HK-2 (cell line): Measurements from ENCODE around the gene ARHGAP20.
"Not testable (repeated sequence)": the region's sequence is repeated elsewhere in the genome, so short reads cannot be mapped to it uniquely, and the experiment has no call there.

Source experiments
- DNase-seq: peaks from one replicate; pipeline ENCODE4 v3.0.0-alpha.2; 2018; ENCODE audit not compliant: unreplicated experiment

ARHGAP20 gene

DNA sequence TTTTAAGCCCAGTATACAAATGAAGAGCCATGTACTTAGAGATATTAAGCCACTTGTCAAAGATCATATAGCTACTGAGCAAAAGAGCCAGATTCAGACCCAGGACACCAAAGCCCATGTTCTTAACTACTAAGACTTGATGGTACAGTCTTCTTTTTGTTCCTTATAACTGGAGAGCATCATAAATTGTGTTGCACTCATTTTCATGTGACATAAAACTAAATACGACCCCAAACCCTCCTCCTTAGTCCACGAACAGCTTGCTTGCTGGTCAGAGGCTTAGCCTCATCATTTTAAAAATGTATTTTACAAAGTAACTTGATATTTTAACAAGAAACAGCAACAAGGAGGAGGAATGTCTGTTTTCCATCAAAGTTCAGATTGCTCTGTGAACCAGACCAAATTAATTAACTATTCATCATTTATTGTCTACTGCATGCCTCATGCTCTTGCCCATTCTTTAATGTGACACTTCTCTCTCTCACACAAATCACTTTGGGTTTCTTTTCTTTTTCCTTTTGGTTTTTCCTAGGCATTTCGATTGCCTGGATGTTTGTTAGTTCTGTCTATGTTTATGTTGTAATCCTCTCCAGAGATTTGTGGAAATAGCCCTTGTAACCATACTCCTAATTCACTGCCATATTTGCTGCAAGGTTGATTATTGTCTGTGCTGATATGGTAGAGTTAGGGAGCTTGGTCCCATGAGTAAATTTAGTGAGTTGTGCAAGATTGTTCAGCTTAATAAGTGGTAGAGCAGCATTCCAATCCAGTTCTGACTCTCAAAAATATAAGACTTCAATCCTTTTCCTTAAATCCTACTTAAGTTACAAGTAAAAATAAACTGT, 8.4 kb upstream of the ARHGAP20 start:
- DNase-seq = no peak

DNA sequence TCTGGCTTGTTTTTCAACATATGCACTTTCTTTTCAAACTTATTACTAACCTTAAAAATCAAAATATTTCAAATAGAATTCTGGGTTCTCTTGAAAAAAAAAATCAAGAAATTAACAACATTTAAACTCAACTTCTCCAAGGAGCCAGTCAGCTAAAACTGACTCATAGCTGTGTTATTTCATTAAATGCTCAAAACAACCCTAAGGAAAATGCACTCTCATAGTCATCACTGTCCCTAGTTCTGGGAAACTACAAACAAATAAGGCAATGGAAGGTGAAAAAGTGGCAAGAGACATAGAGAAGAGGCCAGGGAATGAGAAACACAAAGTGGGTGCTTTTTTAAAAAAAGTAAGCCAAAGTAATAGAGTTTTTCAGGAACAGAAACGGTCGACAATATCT, 4.1 kb upstream of the ARHGAP20 start:
- DNase-seq = no peak

DNA sequence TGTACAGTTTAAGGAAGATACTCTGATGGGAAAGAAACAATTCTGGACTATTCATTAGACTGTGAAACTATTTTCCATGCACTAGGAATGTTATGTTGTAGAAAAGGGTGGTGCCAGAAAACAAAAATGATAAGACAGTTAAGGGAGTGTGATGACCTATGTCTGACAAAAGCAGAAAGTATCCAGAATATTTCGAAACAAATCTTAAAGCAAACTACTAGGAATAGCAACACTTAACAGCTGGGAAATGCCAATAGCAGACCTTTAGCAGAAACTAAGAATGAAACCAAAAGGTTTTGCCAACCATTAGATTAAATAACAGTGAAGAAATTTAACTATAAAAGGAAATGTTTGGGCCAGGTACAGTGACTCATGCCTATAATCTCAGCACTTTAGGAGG, 3.3 kb upstream of the ARHGAP20 start:
- no peak for DNase-seq

DNA sequence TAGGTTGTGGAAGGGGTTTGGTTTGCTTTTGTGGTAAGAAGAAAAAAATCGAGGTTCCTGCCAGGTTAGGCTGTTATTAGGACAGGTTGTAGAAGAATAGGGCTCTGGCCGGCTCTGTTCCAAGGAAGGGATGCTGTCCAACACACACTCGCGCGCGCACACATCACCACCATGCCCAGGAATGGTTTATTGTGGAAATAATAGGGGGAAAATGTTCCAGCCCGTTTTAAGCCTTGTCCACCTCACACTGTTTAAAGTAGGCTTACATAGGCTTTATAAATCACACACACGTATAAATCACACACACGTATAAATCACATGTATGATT, 1.2 kb upstream of the ARHGAP20 start:
- no peak for DNase-seq

DNA sequence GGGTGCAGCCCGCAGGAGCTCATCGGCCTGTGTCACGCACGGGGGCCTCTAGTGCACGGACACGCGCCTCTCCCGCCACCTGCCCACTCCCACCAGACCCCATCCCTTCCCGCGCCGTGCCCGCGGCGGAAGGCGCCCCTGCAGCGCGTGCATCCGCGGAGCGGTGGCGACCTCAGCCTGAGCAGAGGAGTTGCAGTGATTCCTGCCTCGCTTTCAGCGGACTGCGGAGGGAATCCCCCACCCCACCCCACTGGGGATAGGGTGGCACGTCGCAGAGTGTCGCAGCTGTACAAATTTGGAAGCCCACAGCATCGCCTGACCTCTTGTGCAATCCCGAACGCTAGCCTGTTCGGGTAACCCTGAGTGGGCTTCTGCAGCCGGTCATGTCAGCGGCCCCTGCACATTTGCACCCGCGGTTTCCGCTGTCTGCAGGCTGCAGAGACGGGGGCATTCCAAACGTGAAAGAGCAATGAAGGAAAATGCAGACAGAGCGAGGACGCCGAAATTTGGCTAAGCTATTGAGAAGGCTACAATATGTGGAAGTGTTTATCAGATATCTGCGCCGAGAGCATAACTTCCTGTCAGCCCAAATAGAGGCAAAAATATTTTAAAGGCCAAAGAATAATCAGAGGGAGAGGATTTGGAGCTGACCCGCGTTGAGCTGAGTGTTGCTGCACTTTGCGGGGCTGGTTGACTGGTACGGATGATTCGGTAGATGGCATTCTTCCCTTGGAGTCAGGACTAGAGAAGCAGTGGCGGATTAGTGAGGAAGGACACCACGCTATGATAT, 617 bp upstream of the ARHGAP20 start:
- no peak for DNase-seq

DNA sequence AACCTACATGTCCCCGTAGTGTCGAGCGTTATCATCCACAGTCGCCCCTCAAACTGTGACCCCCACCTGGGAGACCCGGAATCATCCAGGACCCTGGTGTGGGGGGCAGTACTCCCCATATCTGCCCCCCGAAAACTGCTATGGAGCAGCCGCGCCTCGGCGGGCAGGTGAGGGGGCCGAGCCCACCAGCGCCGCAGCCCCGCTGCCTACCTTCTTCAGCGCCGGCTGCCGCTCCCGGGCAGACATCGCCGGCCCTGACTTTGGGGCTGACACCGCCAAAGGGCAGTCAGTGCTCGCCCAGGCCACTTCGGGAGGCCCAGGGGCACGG, 825 bp downstream of the ARHGAP20 start:
- DNase-seq = no peak

DNA sequence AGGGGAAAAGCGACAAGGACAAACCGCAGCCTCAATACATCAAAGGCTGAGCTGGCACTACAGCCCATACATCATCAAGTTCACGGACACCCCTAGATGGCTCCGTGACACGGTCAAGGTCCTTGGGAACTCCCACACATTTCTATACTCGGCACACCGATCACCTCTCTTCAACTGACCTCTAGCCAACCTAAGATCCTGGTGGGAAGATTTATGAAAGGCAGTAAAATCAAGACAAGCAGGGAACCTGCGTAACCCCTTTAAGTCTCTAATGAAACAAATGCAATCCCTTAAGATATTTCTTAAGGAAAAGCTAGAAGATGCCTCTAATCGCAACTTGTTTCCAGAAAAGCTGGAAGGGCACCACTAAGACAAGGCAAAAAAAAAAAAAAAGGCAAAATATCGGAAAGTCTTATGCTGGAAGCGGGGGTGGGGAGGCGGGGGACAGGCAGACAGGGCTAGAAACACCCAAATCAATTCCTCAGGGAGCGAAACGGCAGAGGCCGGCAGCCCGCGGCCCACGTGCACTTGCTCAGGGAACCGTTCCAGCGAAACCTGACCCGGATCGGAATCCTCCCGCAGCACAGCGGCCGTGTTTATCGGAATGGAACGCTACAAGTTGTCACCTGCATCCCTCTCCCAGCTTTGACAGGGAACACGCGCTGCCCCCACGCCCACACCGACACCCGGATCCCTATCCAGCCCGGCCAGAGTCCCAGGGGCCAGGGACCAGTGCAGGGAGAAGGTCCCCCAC, 1.4 kb downstream of the ARHGAP20 start:
- DNase-seq = no peak

DNA sequence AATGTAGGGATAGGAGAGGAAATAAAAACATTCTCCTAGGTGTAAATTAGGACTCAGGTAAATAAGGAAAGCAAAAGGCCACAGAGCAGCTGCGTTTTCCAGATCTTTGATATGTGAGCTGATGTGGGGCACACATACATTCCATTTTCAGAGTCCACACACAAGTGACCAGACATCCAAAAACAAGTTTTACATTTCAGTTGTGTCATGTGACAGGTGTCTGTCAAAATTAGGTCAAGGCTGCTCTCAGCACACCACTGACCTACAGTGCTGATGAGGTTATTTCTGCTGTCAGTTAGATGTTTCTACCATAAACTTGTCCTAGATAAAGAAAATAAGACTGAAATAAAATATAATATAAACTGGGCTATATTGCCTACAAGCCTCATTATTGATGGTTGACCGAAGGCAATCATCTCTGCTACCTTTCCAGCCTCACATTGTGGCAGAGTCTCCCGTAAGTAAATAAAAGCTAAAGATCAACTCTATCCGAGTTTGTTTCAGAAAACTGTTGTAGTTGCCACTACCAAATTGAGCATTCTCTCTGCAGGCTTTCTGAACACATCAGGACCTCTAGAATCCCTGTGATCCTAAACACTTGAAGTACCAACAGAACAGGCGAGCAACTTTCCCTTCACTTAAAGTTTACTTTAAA, 7.9 kb downstream of the ARHGAP20 start:
- DNase-seq = no peak

DNA sequence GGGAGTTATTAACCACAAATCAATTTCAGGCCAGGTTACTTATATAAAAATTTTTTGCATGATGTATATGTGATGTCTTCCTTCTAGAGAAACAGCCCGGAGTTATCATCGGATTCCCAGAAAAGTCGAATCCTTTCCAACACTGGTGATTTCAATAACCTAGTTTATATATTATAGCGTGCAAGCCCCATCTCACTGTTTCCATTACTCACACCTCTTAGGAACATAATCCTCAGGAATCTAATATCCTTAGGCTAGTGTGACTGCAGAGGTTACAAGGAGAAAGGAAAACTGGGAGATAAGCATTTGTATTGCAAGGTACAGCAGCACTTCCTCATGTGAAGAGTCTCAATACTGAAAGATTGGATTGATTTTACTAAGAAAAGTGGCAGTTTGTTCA, 20.3 kb downstream of the ARHGAP20 start:
- no peak for DNase-seq

DNA sequence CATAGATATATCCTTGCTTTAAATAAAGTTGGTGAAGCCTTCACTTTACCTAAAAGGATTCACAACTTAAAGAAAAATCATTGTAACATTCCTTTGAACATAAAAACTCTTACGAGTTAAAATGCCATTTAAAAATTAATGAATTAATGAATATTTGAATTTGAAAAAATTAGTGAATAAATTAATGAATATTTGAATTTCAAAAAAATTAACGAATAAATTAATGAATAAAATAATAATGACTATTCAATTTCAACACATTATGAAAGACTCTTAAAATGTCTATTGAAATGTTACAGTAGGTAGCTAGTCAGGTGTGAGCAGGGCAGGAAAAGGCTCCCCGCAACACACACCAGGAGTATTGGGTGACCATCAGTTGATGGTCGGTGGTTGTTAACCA, 22.9 kb downstream of the ARHGAP20 start:
- no peak for DNase-seq

DNA sequence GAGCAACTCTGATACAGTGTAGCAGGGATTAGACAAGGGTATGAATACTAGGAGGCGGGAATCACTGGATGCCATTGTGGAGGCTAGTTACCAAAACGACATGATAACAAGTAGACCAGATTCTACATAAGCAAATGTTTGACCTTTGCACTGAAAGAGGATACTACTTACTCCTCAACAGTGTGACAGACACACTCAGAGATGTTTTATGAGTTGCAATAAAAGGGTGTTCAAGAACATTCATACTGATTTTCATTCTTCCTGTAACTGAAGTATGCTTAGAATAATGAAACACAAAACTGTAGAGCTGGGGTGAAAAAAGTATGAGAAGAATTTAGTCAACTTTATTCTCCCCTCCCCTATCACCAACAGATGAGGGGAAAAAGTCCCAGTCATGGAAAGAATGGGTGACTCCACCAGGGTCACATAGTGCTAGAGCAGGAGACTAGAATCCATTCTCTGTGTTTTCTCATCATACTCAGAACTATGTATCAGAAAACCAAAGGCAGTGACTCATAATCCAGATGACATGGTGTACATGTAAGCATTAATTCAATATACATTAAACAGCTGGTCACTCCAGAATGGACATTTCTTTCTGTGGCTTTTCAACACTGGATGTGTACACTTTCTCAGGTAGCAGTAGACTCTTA, 32.8 kb downstream of the ARHGAP20 start:
- no peak for DNase-seq

DNA sequence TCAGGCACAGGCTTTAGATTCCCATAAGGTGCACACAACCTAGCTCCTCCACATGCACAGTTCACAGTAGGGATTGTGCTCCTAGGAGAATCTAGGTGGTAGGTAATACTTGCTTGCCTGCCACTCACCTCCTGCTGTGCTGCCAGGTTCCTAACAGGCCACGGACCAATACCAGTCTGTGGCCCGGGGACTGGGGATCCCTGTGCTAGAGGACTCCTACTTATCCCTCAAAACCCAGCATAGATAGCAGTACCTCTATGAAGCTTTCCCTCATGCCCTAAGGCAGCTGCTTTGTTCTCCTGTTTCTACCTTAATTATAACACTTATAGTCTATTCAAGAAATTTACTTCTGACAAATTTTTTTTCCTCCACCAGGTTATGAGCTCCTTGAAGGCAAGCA, 36.7 kb downstream of the ARHGAP20 start:
- DNase-seq = no peak

DNA sequence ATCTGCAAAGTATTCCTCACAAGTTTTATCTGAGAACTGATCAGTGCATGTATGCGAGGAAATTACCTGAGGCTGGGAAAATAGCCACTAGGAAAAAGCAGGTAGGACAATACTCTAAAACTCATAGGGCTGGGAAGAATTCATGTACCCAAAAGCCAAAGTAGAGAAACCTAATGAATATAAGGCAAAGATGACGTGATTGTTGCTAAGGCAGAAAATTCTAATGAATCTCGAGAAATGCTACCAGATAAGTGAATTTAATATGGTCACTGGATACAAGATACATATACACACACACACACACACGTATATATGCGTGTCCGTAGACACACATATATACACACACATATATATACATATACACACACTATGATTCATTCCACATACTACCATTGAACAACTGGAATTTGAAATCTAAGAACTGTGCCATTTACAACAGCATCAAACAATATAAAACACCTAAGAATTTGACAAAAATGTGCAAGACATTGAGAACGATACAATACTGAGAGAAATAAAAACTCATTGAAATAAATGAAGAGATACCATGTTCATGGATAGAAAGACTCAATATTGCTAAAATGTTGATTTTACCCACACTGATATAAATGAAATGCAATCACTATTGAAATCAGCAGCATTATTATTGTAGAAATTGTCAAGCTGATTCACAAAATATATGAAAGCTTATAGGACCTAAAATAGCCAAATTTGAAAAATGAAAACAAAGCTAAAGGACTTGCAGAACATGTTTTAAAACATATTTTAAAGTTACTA, 46.4 kb downstream of the ARHGAP20 start:
- DNase-seq = no peak

DNA sequence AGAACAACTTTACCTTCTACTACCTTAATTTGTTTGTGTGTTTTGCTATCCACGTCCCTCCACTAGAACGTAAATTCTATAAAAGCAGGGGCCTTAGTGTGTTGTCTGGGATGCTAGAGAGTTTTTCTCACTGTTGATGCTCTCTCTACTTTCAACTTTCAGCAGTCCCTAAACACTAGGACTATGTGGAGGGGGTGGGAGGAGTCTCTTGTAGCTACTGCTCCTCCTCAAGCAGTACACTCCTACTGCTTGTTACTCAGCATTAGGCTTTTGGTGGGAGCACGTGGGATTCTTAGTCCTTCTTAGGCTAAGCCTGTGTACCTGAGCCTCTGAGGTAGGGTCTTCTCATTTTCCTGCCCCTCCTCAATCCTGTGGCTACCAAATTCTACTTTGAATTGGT, 56.3 kb downstream of the ARHGAP20 start:
- DNase-seq = no peak

DNA sequence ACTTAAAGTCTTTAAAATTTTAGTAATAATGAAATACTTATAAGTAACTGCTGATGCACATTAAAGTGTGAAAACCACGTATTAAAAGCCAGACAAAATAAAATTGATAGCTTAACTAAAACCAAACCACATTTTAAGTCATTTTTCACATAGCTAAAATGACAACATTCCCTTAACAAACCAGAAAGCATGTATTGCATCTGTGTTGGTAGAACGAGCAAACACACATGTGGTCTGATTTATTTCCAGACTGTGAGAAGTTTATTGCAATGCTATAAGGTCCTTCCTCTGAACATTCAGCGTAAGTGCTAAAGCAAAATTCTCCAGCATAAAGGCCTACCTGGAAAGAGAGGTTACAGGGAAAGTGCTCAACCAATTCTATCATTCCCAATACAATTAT, 57.8 kb downstream of the ARHGAP20 start:
- DNase-seq = no peak

DNA sequence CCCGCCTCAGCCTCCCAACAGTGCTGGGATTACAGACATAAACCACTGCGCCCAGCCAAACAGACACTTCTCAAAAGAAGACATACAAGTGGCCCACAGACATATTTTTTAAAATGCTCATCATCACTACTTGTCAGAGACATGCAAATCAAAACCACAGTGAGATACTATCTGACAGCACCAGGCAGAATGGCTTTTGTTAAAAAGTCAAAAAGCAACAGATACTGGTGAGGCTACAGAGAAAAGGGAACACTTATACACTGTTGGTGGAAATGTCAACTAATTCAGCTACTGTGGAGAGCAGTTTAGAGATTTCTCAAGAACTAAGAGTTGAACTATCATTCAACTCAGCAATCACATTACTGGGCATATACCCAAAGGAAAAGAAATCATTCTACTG, 67.0 kb downstream of the ARHGAP20 start:
- DNase-seq = no peak

DNA sequence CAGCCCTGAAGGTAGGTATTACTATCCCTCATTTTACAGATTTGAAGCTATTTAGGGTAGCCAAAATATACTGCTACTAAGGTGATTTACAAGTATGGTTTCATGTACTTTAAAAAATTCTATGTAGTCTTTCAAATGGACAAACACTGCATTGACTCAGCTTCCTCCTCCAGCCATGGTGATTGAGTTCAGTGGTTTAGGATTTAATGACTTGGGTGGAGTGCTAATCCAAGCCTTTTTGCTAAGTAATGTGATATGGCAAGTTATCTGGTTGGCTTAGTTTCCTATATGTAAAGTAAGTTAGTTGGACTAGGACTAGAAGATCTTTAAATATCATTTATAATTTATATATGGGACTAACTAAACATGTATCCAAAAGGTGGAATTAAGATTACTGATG, 77.9 kb downstream of the ARHGAP20 start:
- no peak for DNase-seq

DNA sequence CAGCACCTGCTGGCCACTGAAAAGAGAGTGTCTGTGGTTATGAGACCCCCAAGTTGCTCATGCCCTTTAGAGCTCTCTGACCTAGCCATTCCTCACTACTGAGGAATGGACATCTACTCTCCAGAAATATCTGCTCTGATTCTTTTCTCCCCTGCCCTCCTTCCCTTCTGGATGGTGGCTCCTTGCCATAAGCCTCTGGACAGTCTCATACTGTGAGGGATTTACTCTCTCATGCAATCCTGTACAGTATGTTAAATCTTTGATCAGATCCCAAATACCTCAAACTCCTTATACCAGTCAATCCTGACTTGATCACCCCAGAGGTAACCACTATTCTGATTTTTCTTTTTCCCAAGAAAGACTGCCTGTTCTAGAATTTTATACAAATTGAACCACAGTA, 80.7 kb downstream of the ARHGAP20 start:
- DNase-seq = no peak

DNA sequence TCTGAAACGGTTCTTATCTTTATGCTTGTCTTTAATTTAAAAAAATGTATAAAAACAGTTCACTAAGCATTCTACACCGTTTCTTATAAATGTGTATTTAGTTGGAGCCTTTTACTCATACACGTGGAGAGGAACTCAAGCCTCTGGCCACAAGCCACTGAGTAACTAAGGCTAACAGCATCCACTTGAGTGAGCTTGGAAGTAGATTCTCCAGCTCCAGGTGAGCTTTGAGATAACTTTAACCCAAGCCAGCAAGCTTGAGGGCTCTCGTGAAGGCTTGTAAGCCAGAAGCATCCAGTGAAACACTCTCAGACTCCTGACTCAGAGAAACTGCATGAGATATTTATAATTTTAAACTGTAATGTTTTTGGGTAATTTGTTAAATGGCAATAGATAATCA, 82.6 kb downstream of the ARHGAP20 start:
- DNase-seq = no peak

DNA sequence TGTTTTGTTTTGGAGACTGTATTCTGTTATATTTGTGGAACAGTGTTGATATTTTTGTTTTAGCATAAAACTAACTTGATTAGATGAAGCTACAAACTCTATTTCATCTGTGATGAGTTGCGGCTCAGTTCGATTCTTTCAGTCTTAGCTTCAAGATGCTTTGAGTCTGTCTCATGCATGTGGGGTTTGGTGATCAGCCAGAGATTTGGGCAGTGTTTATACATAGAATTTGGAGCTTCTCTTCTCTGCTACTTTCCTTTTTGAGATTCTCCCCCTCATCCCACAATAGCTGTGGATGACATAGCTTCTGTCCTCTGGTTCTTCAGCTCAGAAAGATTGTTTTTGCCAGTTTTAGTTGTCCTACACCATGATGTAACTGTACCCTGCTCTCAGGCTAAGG, 90.4 kb downstream of the ARHGAP20 start:
- DNase-seq = no peak

DNA sequence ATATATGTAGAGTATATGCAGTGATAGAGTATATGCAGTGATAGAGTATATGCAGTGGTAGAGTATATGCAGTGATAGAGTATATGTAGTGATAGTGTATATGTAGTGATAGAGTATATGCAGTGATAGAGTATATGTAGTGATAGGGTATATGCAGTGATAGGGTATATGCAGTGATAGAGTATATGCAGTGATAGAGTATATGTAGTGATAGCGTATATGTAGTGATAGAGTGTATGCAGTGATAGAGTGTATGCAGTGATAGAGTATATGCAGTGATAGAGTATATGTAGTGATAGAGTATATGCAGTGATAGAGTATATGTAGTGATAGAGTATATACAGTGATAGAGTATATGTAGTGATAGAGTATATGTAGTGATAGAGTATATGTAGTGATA, 92.9 kb downstream of the ARHGAP20 start:
- DNase-seq = not testable (repeated sequence)
